K562 (cell line): ENCODE measurements around the gene KRT76. TPM values are rescaled to one million over a fixed set of nuclear protein-coding genes. Genes with fewer than 3 reads are reported as not detected.
A peak's percentile ranks its signal among the peaks of the same experiment; 100 is the strongest.

Experiments used
- CBFA2T3 ChIP-seq: fragments of 450-650 bp; IDR thresholded peaks from 2 replicates; pipeline ENCODE4 v1.6.1; 2017
- CXXC5 ChIP-seq: fragments of 250-450 bp; sonication (Bioruptor Pico); IDR thresholded peaks from 2 replicates; pipeline ENCODE4 v1.8.0; 2022; ENCODE audit warnings: inconsistent platforms, mild to moderate bottlenecking, moderate library complexity
- DIDO1 ChIP-seq: fragments of 450-650 bp; IDR thresholded peaks from 2 replicates; pipeline ENCODE4 v1.6.1; 2016; ENCODE audit warnings: low read depth, missing biosample characterization, missing genetic modification characterization
- DPF2 ChIP-seq: fragments of 450-650 bp; IDR thresholded peaks from 2 replicates; pipeline ENCODE4 v1.6.1; 2016
- FOSL1 ChIP-seq: fragments of 200-800 bp; sonication (Bioruptor generic); conservative IDR thresholded peaks from 2 replicates; pipeline ENCODE4 v1.6.1; 2016; ENCODE audit warnings: missing genetic modification characterization, missing compliant biosample characterization
- FOXP1 ChIP-seq: sonication (generic); formaldehyde crosslinking; IDR thresholded peaks from 2 replicates; pipeline ENCODE4 v1.8.0; 2022; ENCODE audit warnings: mild to moderate bottlenecking, missing genetic modification reagents
- HDAC2 ChIP-seq: fragments of 450-650 bp; IDR thresholded peaks from 2 replicates; pipeline ENCODE4 v1.6.1; 2016; ENCODE audit warnings: mild to moderate bottlenecking
- KLF16 ChIP-seq: IDR thresholded peaks from 2 replicates; pipeline ENCODE4 v1.6.1; 2016; ENCODE audit warnings: antibody characterized with exemption
- MTA2 ChIP-seq: fragments of 450-650 bp; IDR thresholded peaks from 2 replicates; pipeline ENCODE4 v1.6.1; 2016; ENCODE audit warnings: low read depth
- MTA3 ChIP-seq: fragments of 450-650 bp; formaldehyde crosslinking; IDR thresholded peaks from 2 replicates; pipeline ENCODE4 v1.6.1; 2017; ENCODE audit warnings: mild to moderate bottlenecking, borderline replicate concordance
- NEUROD1 ChIP-seq: fragments of 150-350 bp; IDR thresholded peaks from 2 replicates; pipeline ENCODE4 v1.6.1; 2014; ENCODE audit warnings: borderline replicate concordance, low read length, low read depth; ENCODE audit not compliant: partially characterized antibody
- NFE2 ChIP-seq: IDR thresholded peaks from 2 replicates; pipeline ENCODE4 v1.6.1; 2014; ENCODE audit warnings: antibody characterized with exemption, low read depth
- NFIC ChIP-seq: fragments of 450-650 bp; IDR thresholded peaks from 2 replicates; pipeline ENCODE4 v1.6.1; 2017; ENCODE audit warnings: mild to moderate bottlenecking, inconsistent platforms
- NFYB ChIP-seq: IDR thresholded peaks from 2 replicates; pipeline ENCODE4 v1.6.1; 2011; ENCODE audit warnings: mild to moderate bottlenecking, moderate library complexity; ENCODE audit not compliant: insufficient read length; ENCODE audit errors: extremely low read depth
- PPARD ChIP-seq: fragments of 250-450 bp; sonication (Bioruptor Pico); IDR thresholded peaks from 2 replicates; pipeline ENCODE4 v1.8.0; 2022; ENCODE audit warnings: inconsistent platforms, mild to moderate bottlenecking, moderate library complexity
- RBBP5 ChIP-seq: fragments of 200-600 bp; sonication (generic); IDR thresholded peaks from 2 replicates; pipeline ENCODE4 v1.6.1; 2012; ENCODE audit warnings: borderline replicate concordance, mild to moderate bottlenecking, low read length, control low read depth, inconsistent platforms; ENCODE audit not compliant: insufficient read depth, poor library complexity, severe bottlenecking
- RCOR1 ChIP-seq, 2 experiments: IDR thresholded peaks; 2 replicates each; pipeline ENCODE4 v1.6.1; 2012; ENCODE audit warnings: low read depth in 2 of 2, low read length in 2 of 2, borderline replicate concordance in 1 of 2, improper control_type of control experiment in 1 of 2
- SNIP1 ChIP-seq: fragments of 450-650 bp; IDR thresholded peaks from 2 replicates; pipeline ENCODE4 v1.7.1; 2017; ENCODE audit warnings: low read depth, mild to moderate bottlenecking
- TAF7 ChIP-seq: fragments of 450-650 bp; IDR thresholded peaks from 2 replicates; pipeline ENCODE4 v1.6.1; 2016; ENCODE audit warnings: missing genetic modification characterization, missing compliant biosample characterization
- TAL1 ChIP-seq: fragments of 450-650 bp; IDR thresholded peaks from 2 replicates; pipeline ENCODE4 v1.6.1; 2016; ENCODE audit warnings: mild to moderate bottlenecking
- UBTF ChIP-seq, 2 experiments: IDR thresholded peaks; 2 replicates each; pipeline ENCODE4 v1.6.1; 2012; ENCODE audit warnings: improper control_type of control experiment in 2 of 2, low read depth in 2 of 2, low read length in 2 of 2, borderline replicate concordance in 1 of 2
- ZNF165 ChIP-seq: fragments of 250-450 bp; sonication (Bioruptor Pico); IDR thresholded peaks from 2 replicates; pipeline ENCODE4 v1.4.0; 2020; ENCODE audit warnings: borderline replicate concordance
- ZNF184 ChIP-seq: sonication (generic); formaldehyde crosslinking; IDR thresholded peaks from 2 replicates; pipeline ENCODE4 v1.5.0; 2020; ENCODE audit warnings: missing genetic modification reagents
- ZNF655 ChIP-seq: fragments of 250-450 bp; sonication (Bioruptor Pico); IDR thresholded peaks from 2 replicates; pipeline ENCODE4 v1.5.0; 2021
- polyA plus RNA-seq, 8 experiments: library from polyadenylated mRNA; depleted of rRNA in 4 of 8; stranded (reverse) in 5 of 8; unstranded in 3 of 8; fragments of >200 nt; fragmentation: Nextera tagmentation in 2 of 8; fragmentation: Illumina TruSeq in 1 of 8; extraction: Ambion mirVana in 2 of 8; extraction: Trizol in 1 of 8; gene quantifications; 2 replicates each; pipeline versions ENCODE4 v1.2.1 to v1.2.3, GENCODE V29; 2011 to 2014; ENCODE audit warnings: inconsistent platforms in 1 of 8, missing spikeins in 1 of 8
- total RNA-seq, 7 experiments: library from RNA; depleted of rRNA in 6 of 7; stranded (reverse); fragments of >200 nt in 6 of 7; fragmentation: Illumina TruSeq in 2 of 7; extraction: Trizol in 2 of 7; gene quantifications; 2 replicates each; pipeline versions ENCODE4 v1.2.1 to v1.2.3, GENCODE V29; 2011 to 2021; ENCODE audit warnings: low replicate concordance in 1 of 7
- TF ChIP-seq, protein P1 (sequence below): sonication (generic); formaldehyde crosslinking; IDR thresholded peaks from 2 replicates; pipeline ENCODE4 v1.8.0; 2022; ENCODE audit warnings: mild to moderate bottlenecking, missing genetic modification reagents
- TF ChIP-seq, protein P2 (sequence below): sonication (generic); IDR thresholded peaks from 2 replicates; pipeline ENCODE4 v1.6.1; 2016

KRT76 gene
- total and polyA plus RNA-seq, 9 of the 15 experiments (the other 6 are each of a cell fraction or from before 2014, with no cell fraction given) = not detected

GRCh38 chr12:52796839-52797528, 19.8 kb upstream of the KRT76 start (continued):
- TF ChIP-seq TAF7 (tag) (no peak), CXXC5 (peak; percentile 45; the same call in 1 of the 2 replicates), MTA2 (peak; percentile 84), HDAC2 (peak; percentile 83), ZNF184 (CRISPR knock-in tag) (no peak), PPARD (CRISPR knock-in tag) (no peak), SNIP1 (no peak), FOXP1 (CRISPR knock-in tag) (no peak), FOSL1 (tag) (peak; percentile 53; the same call in 1 of the 2 replicates), RBBP5 (no peak), ZNF165 (CRISPR knock-in tag) (no peak), ZNF655 (no peak), NFE2 (peak; percentile 6; the same call in 1 of the 2 replicates), MTA3 (no peak), TAL1 (peak; percentile 91), NFIC (peak; percentile 83), CBFA2T3 (peak; percentile 93), DPF2 (peak; percentile 94), RCOR1 (IDR thresholded peaks at IDR 0.05; ENCODE audit: borderline replicate concordance in 1 of 2, low read depth in 2 of 2, low read length in 2 of 2) (peak; percentile 57 to 81; a peak in 3 of 4 replicates), KLF16 (peak; percentile 78), UBTF (IDR thresholded peaks at IDR 0.05; ENCODE audit: borderline replicate concordance in 1 of 2, low read depth in 2 of 2, low read length in 2 of 2) (peak in 1 of 2 experiments; percentile 93; a peak in 2 of 4 replicates), NEUROD1 (peak; percentile 45), DIDO1 (no peak), NFYB (no peak)
- TF ChIP-seq, protein P1, sequence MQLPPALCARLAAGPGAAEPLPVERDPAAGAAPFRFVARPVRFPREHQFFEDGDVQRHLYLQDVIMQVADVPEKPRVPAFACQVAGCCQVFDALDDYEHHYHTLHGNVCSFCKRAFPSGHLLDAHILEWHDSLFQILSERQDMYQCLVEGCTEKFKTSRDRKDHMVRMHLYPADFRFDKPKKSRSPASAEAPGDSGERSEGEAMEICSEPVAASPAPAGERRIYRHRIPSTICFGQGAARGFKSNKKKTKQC (CRISPR knock-in tag) = no peak
- TF ChIP-seq, protein P2, sequence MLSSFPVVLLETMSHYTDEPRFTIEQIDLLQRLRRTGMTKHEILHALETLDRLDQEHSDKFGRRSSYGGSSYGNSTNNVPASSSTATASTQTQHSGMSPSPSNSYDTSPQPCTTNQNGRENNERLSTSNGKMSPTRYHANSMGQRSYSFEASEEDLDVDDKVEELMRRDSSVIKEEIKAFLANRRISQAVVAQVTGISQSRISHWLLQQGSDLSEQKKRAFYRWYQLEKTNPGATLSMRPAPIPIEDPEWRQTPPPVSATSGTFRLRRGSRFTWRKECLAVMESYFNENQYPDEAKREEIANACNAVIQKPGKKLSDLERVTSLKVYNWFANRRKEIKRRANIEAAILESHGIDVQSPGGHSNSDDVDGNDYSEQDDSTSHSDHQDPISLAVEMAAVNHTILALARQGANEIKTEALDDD = 0 out of 2 replicates have a peak, but pooled peaks have one; percentile 36
